ENCODE data around the gene MAPK1. TPM values are rescaled to one million over a fixed set of nuclear protein-coding genes. Genes with fewer than 3 reads are reported as not detected.

MAPK1 gene
- total and polyA plus RNA-seq, 9 of the 15 experiments (the other 6 are each of a cell fraction or from before 2014, with no cell fraction given): 46.3 to 575 (median 283) TPM

DNA sequence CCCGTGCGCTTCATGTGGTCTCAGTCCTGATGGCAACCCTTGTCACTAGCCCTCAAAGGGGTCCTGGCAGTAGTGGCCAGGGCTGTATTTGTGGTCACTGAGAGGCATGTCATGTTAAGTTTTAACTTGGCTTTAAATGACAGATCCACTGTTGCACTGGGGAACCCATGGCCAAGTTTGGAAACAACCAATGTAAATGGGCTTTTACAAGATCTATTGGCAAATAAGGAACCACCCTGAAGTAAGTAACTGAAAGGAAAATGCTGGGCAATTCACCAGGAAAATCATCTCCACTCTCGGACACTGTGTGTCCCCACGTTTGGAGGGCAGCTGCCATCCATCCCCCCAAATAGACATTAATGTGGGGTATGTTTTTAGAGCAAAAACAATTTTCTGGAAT is 140.3 kb downstream of the MAPK1 start (continued):
- no peak for TF ChIP-seq TOE1 (IDR thresholded peaks at IDR 0.05; ENCODE audit: borderline replicate concordance)
- TF ChIP-seq TOE1 (CRISPR knock-in tag; IDR thresholded peaks at IDR 0.05; ENCODE audit: borderline replicate concordance, low read depth): no peak
- TF ChIP-seq FOXJ3 (CRISPR knock-in tag; IDR thresholded peaks at IDR 0.05): no peak
- peak; percentile 73; the same call in 1 of the 2 replicates for TF ChIP-seq CHCHD3 (CRISPR knock-in tag; IDR thresholded peaks at IDR 0.05)
- TF ChIP-seq ZNF699 (CRISPR knock-in tag; IDR thresholded peaks at IDR 0.05; ENCODE audit: insufficient replicate concordance): no peak
- no peak for TF ChIP-seq BACH1 (tag; IDR thresholded peaks at IDR 0.05)
- no peak for TF ChIP-seq ZNF445 (CRISPR knock-in tag; IDR thresholded peaks at IDR 0.05; ENCODE audit: low read depth)
- TF ChIP-seq HCFC1 (IDR thresholded peaks at IDR 0.05; ENCODE audit: low read depth, low read length): no peak
- TF ChIP-seq SNRNP70 (optimal IDR thresholded peaks at IDR 0.05; ENCODE audit: low read depth, low read length): peak; percentile 44
- no peak for TF ChIP-seq JUN (IDR thresholded peaks at IDR 0.05; ENCODE audit: borderline replicate concordance, low read depth, low read length)
- TF ChIP-seq JUN (CRISPR knock-in tag; IDR thresholded peaks at IDR 0.05; ENCODE audit: borderline replicate concordance): no peak
- TF ChIP-seq NFYB (IDR thresholded peaks at IDR 0.05; ENCODE audit: extremely low read depth, insufficient read length): no peak
- TF ChIP-seq ZKSCAN1 (IDR thresholded peaks at IDR 0.05; ENCODE audit: low read depth, low read length): no peak

DNA sequence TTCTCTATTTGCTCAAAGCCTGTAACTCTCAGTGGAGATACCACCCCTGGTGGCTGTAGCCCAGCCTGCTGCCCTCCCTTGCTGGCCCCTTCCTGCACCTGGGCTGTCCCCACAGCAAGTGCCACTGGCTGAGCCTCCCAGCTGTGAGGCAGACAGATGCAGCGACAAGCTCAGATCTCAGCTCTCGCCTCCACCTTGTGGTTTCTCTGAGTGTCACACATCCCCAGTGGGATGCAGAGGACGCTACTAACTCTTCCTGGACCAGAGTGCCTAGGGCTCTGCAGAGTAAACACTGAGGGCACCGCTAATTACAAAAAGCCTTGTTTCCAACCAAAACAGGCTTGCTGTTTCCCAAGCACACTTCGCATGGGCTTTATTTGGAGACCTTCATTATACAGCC is 140.8 kb downstream of the MAPK1 start:
- BruUV-seq (replicated peaks): no TSS peak
- Histone ChIP-seq H3K79me2 (ENCODE audit: control insufficient read depth, insufficient read depth, low read length) (no peaks in the 10 kb centered on the region), H3K9ac (ENCODE audit: insufficient read depth in 1 of 2, low read depth in 2 of 2, low read length in 2 of 2) (peak overlapping the region in 1 of 2 experiments; percentile 10; a peak in 1 of 4 replicates), H3K27ac (ENCODE audit: extremely low read depth, low read depth, low read length) (no peak overlapping the region), H3K9me3 (replicated peaks; ENCODE audit: control insufficient read depth, insufficient read depth, low read depth, low read length) (no peaks in the 10 kb centered on the region), H3K9me1 (ENCODE audit: control insufficient read depth, insufficient read depth, low read length) (no peaks in the 10 kb centered on the region), H3K27me3 (ENCODE audit: control insufficient read depth in 2 of 2, insufficient read depth in 2 of 2, low read length in 2 of 2) (peaks cover 37 to 84% of the 10 kb centered on the region in 2 experiments), H3K4me2 (ENCODE audit: insufficient read depth, low read length) (no peak overlapping the region), H3K4me1 (replicated peaks in 1 of 2; ENCODE audit: control insufficient read depth in 2 of 2, insufficient read depth in 2 of 2, low read length in 2 of 2) (peaks cover 0 to 13% of the 10 kb centered on the region in 2 experiments; a peak in 2 of 5 replicates), H4K20me1 (replicated peaks; ENCODE audit: control insufficient read depth, insufficient read depth, low read length) (peaks cover 37% of the 10 kb centered on the region), H3K36me3 (ENCODE audit: control insufficient read depth, insufficient read depth, low read length) (no peaks in the 10 kb centered on the region), H3K4me3 (no peak overlapping the region), H2AFZ (ENCODE audit: low read depth, low read length) (no peak overlapping the region)
- peak; percentile 77 to 94 (median 86) for DNase-seq (ENCODE audit: extremely low read depth in 1 of 4, low spot score in 3 of 4)
- ChIA-PET POLR2A (interaction anchor here (0.6 to 5.3 kb wide), 24 partner anchors 9 to 233 kb away, joined by 3 to 53 read pairs (median 4); partner anchors contain the start of genes MAPK1, PPIL2 and YPEL1), CTCF (ENCODE audit: low intra/inter-chr PET ratio) (interaction anchor here (0.6 to 3.6 kb wide), 5 partner anchors 9 to 225 kb away, joined by 3 to 27 read pairs (median 4); partner anchors contain the start of gene YPEL1)
- in situ Hi-C loops (cut with MboI) (no loop called here), intact Hi-C loops (cut with micrococcal nuclease) (loop anchor here (2.0 kb wide), 1 partner anchor 14 kb away; no protein-coding TSS in a partner anchor)
- peak; percentile 88 for FAIRE-seq
- WGBS (ENCODE audit: insufficient coverage, low coverage, missing lambda C conversion rate): 2% methylated on average over 5 of the region's 5 CpGs
- peak; percentile 98 for ATAC-seq
- TF ChIP-seq ZNF197 (CRISPR knock-in tag; IDR thresholded peaks at IDR 0.05; ENCODE audit: low read depth) (no peak), CBX2 (IDR thresholded peaks at IDR 0.05; ENCODE audit: insufficient read depth, low read length, poor library complexity, severe bottlenecking) (peak; percentile 56)
- TF ChIP-seq, protein P1, sequence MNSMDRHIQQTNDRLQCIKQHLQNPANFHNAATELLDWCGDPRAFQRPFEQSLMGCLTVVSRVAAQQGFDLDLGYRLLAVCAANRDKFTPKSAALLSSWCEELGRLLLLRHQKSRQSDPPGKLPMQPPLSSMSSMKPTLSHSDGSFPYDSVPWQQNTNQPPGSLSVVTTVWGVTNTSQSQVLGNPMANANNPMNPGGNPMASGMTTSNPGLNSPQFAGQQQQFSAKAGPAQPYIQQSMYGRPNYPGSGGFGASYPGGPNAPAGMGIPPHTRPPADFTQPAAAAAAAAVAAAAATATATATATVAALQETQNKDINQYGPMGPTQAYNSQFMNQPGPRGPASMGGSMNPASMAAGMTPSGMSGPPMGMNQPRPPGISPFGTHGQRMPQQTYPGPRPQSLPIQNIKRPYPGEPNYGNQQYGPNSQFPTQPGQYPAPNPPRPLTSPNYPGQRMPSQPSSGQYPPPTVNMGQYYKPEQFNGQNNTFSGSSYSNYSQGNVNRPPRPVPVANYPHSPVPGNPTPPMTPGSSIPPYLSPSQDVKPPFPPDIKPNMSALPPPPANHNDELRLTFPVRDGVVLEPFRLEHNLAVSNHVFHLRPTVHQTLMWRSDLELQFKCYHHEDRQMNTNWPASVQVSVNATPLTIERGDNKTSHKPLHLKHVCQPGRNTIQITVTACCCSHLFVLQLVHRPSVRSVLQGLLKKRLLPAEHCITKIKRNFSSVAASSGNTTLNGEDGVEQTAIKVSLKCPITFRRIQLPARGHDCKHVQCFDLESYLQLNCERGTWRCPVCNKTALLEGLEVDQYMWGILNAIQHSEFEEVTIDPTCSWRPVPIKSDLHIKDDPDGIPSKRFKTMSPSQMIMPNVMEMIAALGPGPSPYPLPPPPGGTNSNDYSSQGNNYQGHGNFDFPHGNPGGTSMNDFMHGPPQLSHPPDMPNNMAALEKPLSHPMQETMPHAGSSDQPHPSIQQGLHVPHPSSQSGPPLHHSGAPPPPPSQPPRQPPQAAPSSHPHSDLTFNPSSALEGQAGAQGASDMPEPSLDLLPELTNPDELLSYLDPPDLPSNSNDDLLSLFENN (IDR thresholded peaks at IDR 0.05; ENCODE audit: low read depth in 2 of 2, low read length in 2 of 2): peak in 1 of 2 experiments; percentile 47; a peak in 1 of 4 replicates
